Skin of body (tissue), 2 donors: ENCODE measurements around the gene ADAMTS14. TPM values are rescaled to one million over a fixed set of nuclear protein-coding genes. Genes with fewer than 3 reads are reported as not detected.
"Not testable (repeated sequence)": the region's sequence is repeated elsewhere in the genome, so short reads cannot be mapped to it uniquely, and the experiment has no call there.

Source experiments
- DNase-seq: peaks from one replicate; lab custom pipeline; 2025; lab: John Stamatoyannopoulos, UW
- total RNA-seq: library from RNA; depleted of rRNA; stranded (reverse); fragments of >200 nt; gene quantifications from one replicate; pipeline ENCODE4 v1.2.3, GENCODE V29; 2014

The ADAMTS14 gene
- total RNA-seq: 5.2 TPM

- DNase-seq: no peak
These were observed at the start of gene ADAMTS14 for GRCh38 chr10:70672165-70673042. ADAMTS14 (plus strand) TSS chr10:70672506; CDS start chr10:70672803, 297 bp downstream.

GRCh38 chr10:70622541-70622940 is 49.8 kb upstream of the ADAMTS14 start:
- no peak for DNase-seq

GRCh38 chr10:70622981-70623844 is 49.1 kb upstream of the ADAMTS14 start:
- DNase-seq: no peak

GRCh38 chr10:70626056-70626455 is 46.2 kb upstream of the ADAMTS14 start:
- no peak for DNase-seq

GRCh38 chr10:70629338-70629737 is 43.0 kb upstream of the ADAMTS14 start:
- no peak for DNase-seq

- not testable (repeated sequence) for DNase-seq
These were observed 40.6 kb upstream of the ADAMTS14 start for GRCh38 chr10:70631735-70632134.

GRCh38 chr10:70634011-70634410 is 38.3 kb upstream of the ADAMTS14 start:
- DNase-seq: no peak

DNA sequence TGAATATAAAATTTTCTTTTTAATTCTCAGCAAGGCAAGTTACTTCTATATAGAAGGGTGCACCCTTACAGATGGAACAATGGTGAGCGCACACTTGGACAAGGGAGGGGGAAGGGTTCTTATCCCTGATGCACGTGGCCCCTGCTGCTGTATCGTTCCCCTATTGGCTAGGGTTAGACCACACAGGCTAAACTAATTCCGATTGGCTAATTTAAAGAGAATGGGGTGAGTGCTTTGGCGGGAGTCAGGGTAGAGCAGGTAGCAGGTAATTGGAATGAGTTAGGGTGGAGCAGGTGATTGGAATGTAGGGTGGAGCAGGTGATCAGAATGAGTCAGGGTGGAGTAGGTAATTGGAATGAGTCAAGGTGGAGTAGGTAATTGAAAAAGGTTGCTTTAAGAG is 37.8 kb upstream of the ADAMTS14 start:
- DNase-seq: not testable (repeated sequence)

GRCh38 chr10:70639640-70640383 is 32.5 kb upstream of the ADAMTS14 start:
- not testable (repeated sequence) for DNase-seq

GRCh38 chr10:70643272-70643671 is 29.0 kb upstream of the ADAMTS14 start:
- not testable (repeated sequence) for DNase-seq

- not testable (repeated sequence) for DNase-seq
These were observed 27.3 kb upstream of the ADAMTS14 start for GRCh38 chr10:70644959-70645358.

DNA sequence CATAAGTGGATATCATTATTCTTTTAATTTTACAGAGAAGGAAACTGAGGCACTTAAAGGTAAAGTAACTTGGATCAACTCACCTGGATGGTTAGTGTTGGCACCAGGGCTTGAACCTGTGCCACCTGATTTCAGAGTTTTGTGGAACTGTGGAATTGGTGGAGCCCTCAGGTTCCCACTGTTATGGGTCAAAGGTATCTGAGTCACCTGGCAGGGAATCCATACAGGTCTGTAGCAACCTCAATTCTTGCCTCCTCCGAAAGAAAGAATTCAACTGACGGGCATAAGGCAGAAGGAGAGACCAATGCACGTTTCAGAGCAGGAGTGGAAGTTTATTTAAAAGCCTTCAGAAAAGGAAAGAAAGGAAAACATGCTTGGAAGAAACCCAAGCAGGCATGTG is 25.2 kb upstream of the ADAMTS14 start:
- DNase-seq: no peak

- DNase-seq: no peak
These were observed 23.9 kb upstream of the ADAMTS14 start for GRCh38 chr10:70648427-70648826.

- DNase-seq: no peak
These were observed 22.8 kb upstream of the ADAMTS14 start for GRCh38 chr10:70649526-70649925.

GRCh38 chr10:70650104-70650503 is 22.2 kb upstream of the ADAMTS14 start:
- no peak for DNase-seq

DNA sequence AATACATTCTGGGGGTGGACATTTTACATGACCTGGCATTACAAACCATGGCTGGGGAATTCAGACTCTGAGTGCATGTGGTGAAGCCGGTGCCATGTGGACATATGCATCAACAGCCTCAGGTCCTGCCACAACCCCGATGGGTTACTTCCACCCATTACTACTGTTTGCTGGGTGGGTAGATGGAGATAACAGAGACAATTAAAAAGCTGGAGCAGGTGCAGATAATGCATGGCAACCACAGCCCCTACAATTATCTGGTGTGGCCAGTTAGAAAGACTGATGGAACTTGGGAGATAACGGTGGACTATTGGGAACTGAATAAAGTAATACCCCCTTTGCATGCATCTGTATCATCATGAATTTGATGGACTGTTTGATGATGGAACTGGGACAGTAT is 21.6 kb upstream of the ADAMTS14 start:
- no peak for DNase-seq

- DNase-seq: no peak
These were observed 20.6 kb upstream of the ADAMTS14 start for GRCh38 chr10:70651661-70652060.

- peak; percentile 79 for DNase-seq
These were observed 19.3 kb upstream of the ADAMTS14 start for GRCh38 chr10:70652761-70653657.

DNA sequence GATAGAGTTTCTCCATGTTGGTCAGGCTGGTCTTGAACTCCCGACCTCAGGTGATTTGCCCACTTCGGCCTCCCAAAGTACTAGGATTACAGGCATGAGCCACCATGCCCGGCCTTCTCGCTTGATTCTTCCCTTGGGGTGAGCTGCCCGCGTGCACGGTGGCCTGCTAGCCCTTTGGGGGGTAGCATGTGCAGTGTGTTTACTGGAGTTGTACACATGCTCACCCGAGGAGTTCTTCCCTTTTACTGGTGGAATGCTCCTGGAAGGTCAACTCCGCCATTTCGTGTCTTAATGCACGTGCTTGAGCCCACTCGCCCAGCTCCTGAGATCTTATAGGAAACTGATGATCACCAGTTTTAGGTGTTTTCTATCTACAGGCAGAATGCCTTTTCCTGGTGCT is 17.0 kb upstream of the ADAMTS14 start:
- no peak for DNase-seq

DNA sequence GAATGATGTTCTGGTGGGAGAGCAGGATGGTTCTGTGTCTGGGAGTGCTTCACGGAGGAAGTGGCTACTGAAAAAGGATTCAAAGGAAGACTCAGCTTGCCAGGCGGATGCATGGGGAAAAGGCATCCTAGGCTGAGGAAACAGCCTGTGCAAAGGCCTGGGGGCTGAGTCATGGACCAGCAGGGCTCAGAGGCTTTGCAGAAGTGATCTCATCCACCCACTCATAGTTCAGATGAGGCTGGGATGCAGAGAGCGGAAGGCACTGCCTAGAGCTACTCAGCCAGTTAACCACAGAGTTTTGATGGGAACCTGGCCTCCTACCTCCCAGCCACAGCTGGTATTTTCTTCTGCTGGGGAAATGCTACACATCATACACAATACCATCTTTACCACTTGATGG is 15.8 kb upstream of the ADAMTS14 start:
- DNase-seq: peak; percentile 34
